GM18502 (cell line): Measurements from ENCODE around the gene ELMO1.

Experiments used
- ATAC-seq: cut with Tn5 transposase; IDR thresholded peaks from one replicate; pipeline ENCODE4 v1.9.1; 2021; ENCODE audit warnings: mild to moderate bottlenecking; ENCODE audit not compliant: unreplicated experiment, poor library complexity

ELMO1 gene

DNA sequence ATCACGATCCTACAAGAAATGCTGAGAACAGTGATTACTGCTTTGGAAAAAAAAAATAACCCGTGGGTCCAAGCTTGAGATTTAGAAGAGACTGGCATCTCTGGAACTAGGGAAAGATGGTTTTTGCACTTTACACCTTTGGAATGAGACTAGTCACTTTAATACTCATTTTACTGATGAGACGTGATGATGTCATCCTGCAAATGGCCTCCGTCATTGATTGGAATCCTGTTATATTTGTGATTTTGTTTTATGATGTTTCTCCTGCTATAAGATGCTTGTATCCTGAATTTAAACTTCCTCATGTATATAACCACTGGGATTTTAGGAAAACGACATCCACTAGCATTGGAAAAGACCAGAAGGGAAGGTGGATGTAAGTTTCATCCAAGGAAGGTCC lies 363.1 kb downstream of the ELMO1 start:
- no peak for ATAC-seq

GRCh38 chr7:37084303-37084702 lies 364.4 kb downstream of the ELMO1 start:
- no peak for ATAC-seq

- ATAC-seq = no peak
These were observed 365.2 kb downstream of the ELMO1 start for GRCh38 chr7:37083311-37084096.

- ATAC-seq = no peak
These were observed 367.2 kb downstream of the ELMO1 start for GRCh38 chr7:37081436-37081835.

GRCh38 chr7:37079420-37079819 lies 369.2 kb downstream of the ELMO1 start:
- ATAC-seq = no peak

- no peak for ATAC-seq
These were observed 372.0 kb downstream of the ELMO1 start for GRCh38 chr7:37076668-37077067.

DNA sequence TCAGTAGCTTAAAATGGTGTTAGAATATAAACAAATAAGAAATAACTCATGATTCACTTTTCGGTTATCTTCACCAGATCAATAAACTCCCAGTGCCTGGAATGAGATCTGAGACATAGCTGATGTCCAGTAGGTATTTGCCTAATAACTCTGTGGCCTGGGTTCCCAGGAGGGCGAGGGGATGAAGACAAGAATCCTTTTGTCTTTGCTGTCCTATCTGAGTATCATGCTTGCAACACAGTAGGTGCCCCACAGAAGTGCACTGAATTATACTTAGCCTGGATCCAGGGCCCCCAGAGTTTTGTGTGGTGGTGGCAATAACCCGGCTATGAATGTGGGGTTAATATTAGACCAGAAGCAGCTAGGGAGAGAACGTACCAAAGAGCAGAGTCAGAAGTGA lies 374.3 kb downstream of the ELMO1 start:
- no peak for ATAC-seq

GRCh38 chr7:37071124-37071523 lies 377.5 kb downstream of the ELMO1 start:
- no peak for ATAC-seq

DNA sequence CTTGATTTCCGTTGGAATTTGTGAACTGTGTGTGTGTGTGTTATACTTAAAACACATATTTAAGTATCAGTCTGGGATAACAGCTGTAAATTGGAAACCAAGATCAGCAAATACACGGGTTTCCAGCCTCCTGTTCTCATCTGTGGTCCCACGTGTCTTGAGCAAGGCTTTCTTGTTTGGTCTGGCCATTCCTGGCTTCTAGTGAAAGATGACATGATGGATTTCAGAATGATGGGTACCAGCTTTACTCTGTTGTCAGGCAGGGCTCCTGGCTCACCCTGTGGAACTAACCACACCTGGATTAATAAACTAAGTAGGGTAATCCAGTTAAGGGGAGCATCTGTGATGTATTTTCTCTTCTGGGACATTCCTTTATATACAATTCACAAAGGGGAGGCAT lies 378.2 kb downstream of the ELMO1 start:
- ATAC-seq = no peak

DNA sequence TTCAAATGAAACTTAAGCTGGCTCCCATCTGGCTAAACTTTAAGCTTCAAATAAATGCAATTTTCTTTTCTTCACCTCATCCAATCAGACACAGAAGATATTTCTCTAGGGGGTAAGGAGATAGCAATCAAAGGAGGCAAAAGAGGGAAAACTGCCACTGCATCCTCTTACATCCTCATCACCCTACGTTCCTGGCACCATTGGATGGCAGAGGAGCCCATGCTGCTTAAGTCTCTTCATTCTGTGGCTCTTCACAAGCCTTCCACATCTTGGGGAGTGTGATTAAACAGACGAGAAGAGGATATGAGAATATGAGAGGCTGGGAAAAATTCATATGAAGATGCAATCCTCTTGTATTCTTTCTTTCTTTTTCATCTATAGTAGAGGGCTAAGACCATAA lies 378.6 kb downstream of the ELMO1 start:
- ATAC-seq = no peak

GRCh38 chr7:37069336-37069735 lies 379.3 kb downstream of the ELMO1 start:
- ATAC-seq = no peak

DNA sequence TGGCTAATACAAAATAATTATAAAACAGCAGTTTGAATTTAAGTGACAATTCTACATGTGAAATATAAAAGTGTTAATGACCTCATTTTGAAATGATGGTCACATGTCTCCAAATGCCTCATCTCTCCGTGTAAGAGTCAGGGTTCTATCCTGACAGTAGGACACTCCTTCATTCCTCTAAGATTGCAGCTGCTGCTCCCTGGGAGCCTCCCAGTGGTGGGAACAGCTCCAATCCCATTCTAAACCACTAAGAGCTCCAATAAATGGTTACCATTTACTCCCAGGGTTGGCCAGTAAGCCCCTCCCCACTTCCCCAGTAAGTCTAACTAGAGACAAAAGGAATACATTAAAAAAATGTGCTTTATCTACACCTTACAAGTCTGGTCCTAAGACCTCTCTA lies 379.8 kb downstream of the ELMO1 start:
- ATAC-seq = no peak

GRCh38 chr7:37068038-37068437 lies 380.6 kb downstream of the ELMO1 start:
- no peak for ATAC-seq

- ATAC-seq = peak; percentile 79
These were observed 382.8 kb downstream of the ELMO1 start for GRCh38 chr7:37065779-37066271.

DNA sequence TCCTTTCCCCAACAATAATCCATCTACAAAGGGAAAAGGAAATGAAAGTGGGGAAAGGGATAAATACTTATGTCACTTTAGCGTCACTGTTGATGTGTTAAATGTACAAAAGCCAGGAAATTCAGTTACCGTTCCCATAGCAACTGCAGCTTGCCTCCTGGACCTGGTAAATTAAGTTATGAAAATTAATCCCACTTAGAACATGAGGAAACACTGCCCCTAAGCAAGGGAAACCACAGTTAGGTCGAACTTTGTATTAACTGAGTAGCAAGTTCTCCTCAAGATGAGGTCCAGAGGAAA lies 386.2 kb downstream of the ELMO1 start:
- ATAC-seq = no peak

DNA sequence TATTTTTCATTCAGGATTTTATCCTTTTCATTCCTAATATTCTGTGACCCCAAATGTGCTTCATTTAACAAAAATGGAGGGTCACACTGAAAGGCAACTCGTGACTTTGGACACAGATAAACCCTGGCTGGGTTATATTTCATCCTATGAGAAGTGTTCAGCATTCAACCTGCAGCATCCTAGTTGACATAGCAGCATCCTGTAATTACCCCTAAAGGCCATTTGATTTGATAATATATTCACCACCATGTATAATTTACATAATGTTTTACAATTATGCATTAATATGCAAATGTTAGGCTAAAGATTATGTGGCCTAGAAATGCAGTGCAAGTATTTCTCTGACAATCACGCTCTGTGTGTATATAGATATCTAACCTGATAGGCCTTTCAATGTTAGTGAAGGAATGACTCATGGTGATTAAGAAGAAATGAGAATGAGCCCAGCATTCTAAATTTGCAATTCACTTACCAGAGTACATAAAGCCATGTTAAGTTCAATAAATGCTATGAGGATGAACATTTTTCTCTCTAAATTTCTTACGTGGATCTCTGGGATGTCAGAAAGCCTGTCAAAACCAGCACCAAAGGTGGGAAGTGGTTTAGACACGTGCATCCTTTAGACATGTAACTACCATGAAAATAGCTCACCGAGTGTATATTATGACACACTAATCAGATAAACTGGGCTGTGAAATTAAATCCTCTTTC lies 386.7 kb downstream of the ELMO1 start:
- ATAC-seq = no peak

- no peak for ATAC-seq
These were observed 392.3 kb downstream of the ELMO1 start for GRCh38 chr7:37056234-37056912.

DNA sequence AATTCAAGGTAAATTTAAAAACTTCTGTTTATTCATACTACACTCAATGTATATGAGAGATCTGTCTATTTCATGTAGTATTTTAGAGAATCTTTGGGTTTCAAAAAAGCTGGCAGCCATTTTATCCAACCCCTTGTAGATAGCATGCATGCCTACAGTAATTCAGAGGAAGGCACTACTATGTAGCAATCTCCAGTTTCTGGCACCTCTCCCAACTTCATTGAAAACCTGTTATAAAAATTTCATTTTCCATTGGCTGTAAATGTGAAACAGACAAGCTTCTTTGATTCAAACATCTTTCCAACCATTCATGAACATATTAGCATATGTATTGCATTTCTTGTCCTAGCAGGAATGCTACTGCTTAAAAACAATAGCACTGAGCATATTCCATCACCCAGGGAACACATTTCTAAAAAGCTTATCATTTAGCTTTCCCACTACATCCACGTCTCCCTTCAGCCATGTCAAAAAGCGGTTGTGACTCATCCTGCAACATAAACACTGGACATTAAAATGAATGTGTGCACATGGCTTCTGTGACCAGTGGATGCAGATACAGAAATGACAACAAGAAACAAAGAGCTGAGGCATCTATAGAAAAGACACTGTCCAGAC lies 393.9 kb downstream of the ELMO1 start:
- ATAC-seq = no peak

DNA sequence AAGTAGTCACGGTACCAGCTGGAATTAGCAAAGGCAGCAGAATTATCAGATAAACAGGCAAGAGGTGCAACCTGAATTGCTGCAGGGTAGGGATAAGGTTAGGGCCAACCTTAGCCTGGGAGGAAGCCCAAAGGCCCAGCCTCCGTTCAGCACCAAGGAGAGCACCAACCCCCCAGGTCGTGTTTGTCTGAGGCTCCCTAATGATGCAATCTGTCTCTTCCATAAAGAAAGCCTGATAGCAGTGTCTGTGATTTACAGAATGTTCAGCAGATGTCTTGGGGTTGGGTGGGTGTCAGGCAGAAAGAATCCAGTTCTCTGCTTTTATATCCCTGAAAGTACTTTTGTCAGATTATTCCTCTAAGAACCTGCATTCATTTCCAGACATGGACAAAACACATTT lies 396.0 kb downstream of the ELMO1 start:
- no peak for ATAC-seq

- no peak for ATAC-seq
These were observed 397.9 kb downstream of the ELMO1 start for GRCh38 chr7:37050801-37051200.

GRCh38 chr7:37048674-37049073 lies 400.0 kb downstream of the ELMO1 start:
- no peak for ATAC-seq
